ENCODE measurements around the gene HNF1B.

DNA sequence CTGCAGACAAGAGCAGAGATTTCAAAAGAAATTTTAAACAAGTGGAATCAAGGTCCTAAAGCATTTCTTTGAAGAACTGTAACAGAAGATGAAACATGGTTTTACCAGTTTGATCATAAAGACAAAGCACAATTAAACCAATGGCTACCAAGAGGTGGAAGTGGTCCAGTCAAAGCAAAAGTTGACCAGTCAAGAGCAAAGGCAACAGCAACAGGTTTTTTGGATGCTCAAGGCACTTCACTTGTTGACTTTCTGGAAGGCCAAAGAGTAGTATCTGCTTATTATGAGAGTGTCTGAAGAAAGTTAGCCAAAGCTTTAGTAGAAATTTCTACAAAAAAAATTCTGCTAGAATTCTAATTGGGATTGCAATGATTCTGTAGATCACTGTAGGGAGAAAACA is 106.9 kb downstream of the HNF1B start:
- TF ChIP-seq GATA3 (IDR thresholded peaks at IDR 0.05; ENCODE audit: low read depth, low read length) (no peak), GATA2 (IDR thresholded peaks at IDR 0.05; ENCODE audit: low read depth, low read length) (no peak)
